Hippocampal formation (tissue), 2 donors: ENCODE measurements around the gene MUC20.
"Not testable (repeated sequence)": the region's sequence is repeated elsewhere in the genome, so short reads cannot be mapped to it uniquely, and the experiment has no call there.

Source experiments
- DNase-seq, 2 donors: peaks; one replicate each; lab custom pipeline; 2025; lab: John Stamatoyannopoulos, UW

Gene MUC20

GRCh38 chr3:195770841-195771645, 50.3 kb downstream of the MUC20 start:
- not testable (repeated sequence) for DNase-seq

GRCh38 chr3:195771646-195772300, 51.0 kb downstream of the MUC20 start:
- DNase-seq: no peak

- no peak for DNase-seq
Measured at GRCh38 chr3:195773956-195774537, 53.3 kb downstream of the MUC20 start.

- DNase-seq: no peak
Measured at GRCh38 chr3:195774917-195775316, 54.1 kb downstream of the MUC20 start.

GRCh38 chr3:195777975-195778374, 57.2 kb downstream of the MUC20 start:
- no peak for DNase-seq

GRCh38 chr3:195781236-195781635, 60.5 kb downstream of the MUC20 start:
- not testable (repeated sequence) for DNase-seq
